ENCODE results near the gene INSYN2B. TPM values are rescaled to one million over a fixed set of nuclear protein-coding genes. Genes with fewer than 3 reads are reported as not detected.

INSYN2B gene
- total and polyA plus RNA-seq, 11 donors = 0.12 to 0.59 (median 0.17) TPM; not detected in 6

GRCh38 chr5:169880785-169881184 lies 99.5 kb downstream of the INSYN2B start:
- H3K27ac ChIP-seq = peak overlapping the region in 1 of 12 donors; percentile 74
- WGBS, 4 donors = 77 to 93% (median 91%) methylated on average over 2 of the region's 2 CpGs
- peaks cover 0 to 32% (median 0%) of the 10 kb centered on the region in 12 donors for H3K4me1 ChIP-seq
- no peaks in the 10 kb centered on the region for H3K9me3 ChIP-seq
- ATAC-seq (no peak), DNase-seq (no peak)
- peaks cover 0 to 2% (median 0%) of the 10 kb centered on the region in 9 donors for H3K27me3 ChIP-seq
- no peak overlapping the region for H3K4me3 ChIP-seq
- intact Hi-C loops (cut with DNase I) = no loop called here
- no peak for TF ChIP-seq POLR2A (IDR thresholded peaks at IDR 0.05)
- TF ChIP-seq CTCF (IDR thresholded peaks at IDR 0.05) = no peak
- no peaks in the 10 kb centered on the region for H3K36me3 ChIP-seq

GRCh38 chr5:169880012-169880663 lies 100.2 kb downstream of the INSYN2B start:
- intact Hi-C loops (cut with DNase I) = no loop called here
- Histone ChIP-seq H3K4me3 (no peak overlapping the region), H3K36me3 (no peaks in the 10 kb centered on the region), H3K4me1 (peaks cover 0 to 38% (median 0%) of the 10 kb centered on the region in 12 donors), H3K27me3 (peaks cover 0 to 2% (median 0%) of the 10 kb centered on the region in 9 donors), H3K9me3 (no peaks in the 10 kb centered on the region), H3K27ac (peak overlapping the region in 1 of 12 donors; percentile 74)
- TF ChIP-seq POLR2A (IDR thresholded peaks at IDR 0.05) (no peak), CTCF (IDR thresholded peaks at IDR 0.05) (no peak)
- 78 to 81% (median 79%) methylated on average over 4 of the region's 4 CpGs for WGBS, 4 donors
- no peak for DNase-seq
- no peak for ATAC-seq

- H3K4me3 ChIP-seq = no peak overlapping the region
- H3K27ac ChIP-seq = peak overlapping the region in 1 of 12 donors; percentile 33
- intact Hi-C loops (cut with DNase I) = no loop called here
- DNase-seq = no peak
- ATAC-seq = no peak
- TF ChIP-seq POLR2A (IDR thresholded peaks at IDR 0.05) (no peak), CTCF (IDR thresholded peaks at IDR 0.05) (no peak)
- 74 to 89% (median 76%) methylated on average over 1 of the region's 1 CpG for WGBS, 4 donors
- H3K27me3 ChIP-seq = no peaks in the 10 kb centered on the region
- H3K4me1 ChIP-seq = peaks cover 0 to 67% (median 0%) of the 10 kb centered on the region in 12 donors
- no peaks in the 10 kb centered on the region for H3K9me3 ChIP-seq
- H3K36me3 ChIP-seq = no peaks in the 10 kb centered on the region
Measured at GRCh38 chr5:169876386-169876785, 103.9 kb downstream of the INSYN2B start.

GRCh38 chr5:169875731-169876130 lies 104.6 kb downstream of the INSYN2B start:
- no peak for ATAC-seq
- peaks cover 0 to 62% (median 0%) of the 10 kb centered on the region in 12 donors for H3K4me1 ChIP-seq
- no peak for DNase-seq
- no peaks in the 10 kb centered on the region for H3K9me3 ChIP-seq
- no peaks in the 10 kb centered on the region for H3K27me3 ChIP-seq
- no peaks in the 10 kb centered on the region for H3K36me3 ChIP-seq
- 74 to 81% (median 78%) methylated on average over 4 of the region's 4 CpGs for WGBS, 4 donors
- no peak overlapping the region for H3K4me3 ChIP-seq
- TF ChIP-seq POLR2A (IDR thresholded peaks at IDR 0.05) (no peak), CTCF (IDR thresholded peaks at IDR 0.05) (no peak)
- H3K27ac ChIP-seq = peak overlapping the region in 1 of 12 donors; percentile 33
- intact Hi-C loops (cut with DNase I) = no loop called here

All from heart left ventricle (tissue), 16 donors.